ENCODE data around the gene TARBP1.

DNA sequence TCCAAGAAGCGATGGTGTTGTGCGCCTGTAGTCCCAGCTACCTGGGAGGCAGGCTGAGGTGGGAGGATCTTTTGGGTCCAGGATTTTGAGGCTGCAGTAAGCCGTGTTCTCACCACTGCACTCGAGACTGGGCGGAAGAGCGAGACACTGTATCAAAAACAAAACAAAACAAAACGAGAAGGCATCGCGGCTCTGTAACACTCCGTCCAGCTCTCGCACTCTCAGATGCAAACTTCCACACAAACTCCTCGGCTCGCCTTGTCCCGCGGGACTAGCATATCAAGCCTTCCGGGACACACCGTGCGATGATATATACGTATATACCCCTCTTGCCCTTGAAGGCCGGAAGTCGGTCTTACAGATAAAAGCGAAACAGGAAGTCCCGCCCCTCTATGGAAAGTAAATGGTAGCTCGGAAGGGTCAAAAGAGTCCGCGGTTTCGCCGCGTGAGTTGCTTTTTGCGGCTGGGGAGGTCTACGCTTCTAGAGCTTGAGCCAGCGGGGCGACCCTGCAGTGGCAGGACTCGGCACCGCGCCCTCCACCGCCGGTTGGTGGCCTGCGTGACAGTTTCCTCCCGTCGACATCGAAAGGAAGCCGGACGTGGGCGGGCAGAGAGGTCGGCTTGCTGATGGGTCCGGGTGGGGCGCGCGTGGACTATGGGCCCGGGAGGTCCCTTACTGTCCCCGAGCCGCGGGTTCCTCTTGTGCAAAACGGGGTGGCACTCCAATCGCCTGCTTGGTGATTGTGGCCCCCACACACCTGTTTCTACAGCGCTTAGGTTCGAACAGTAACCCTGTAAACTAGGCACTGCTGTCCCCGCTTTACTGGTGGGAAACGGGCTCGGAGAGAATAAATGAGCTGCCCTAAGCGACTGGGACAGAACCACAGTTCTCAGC is 105.7 kb downstream of the TARBP1 start, which contains the start of gene COA6:
- TF ChIP-seq, protein P1, sequence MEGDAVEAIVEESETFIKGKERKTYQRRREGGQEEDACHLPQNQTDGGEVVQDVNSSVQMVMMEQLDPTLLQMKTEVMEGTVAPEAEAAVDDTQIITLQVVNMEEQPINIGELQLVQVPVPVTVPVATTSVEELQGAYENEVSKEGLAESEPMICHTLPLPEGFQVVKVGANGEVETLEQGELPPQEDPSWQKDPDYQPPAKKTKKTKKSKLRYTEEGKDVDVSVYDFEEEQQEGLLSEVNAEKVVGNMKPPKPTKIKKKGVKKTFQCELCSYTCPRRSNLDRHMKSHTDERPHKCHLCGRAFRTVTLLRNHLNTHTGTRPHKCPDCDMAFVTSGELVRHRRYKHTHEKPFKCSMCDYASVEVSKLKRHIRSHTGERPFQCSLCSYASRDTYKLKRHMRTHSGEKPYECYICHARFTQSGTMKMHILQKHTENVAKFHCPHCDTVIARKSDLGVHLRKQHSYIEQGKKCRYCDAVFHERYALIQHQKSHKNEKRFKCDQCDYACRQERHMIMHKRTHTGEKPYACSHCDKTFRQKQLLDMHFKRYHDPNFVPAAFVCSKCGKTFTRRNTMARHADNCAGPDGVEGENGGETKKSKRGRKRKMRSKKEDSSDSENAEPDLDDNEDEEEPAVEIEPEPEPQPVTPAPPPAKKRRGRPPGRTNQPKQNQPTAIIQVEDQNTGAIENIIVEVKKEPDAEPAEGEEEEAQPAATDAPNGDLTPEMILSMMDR (IDR thresholded peaks at IDR 0.05 in 4 of 5, conservative IDR thresholded peaks at IDR 0.05 in 1 of 5), result peak in 1 of 5 experiments; percentile 53
- TF ChIP-seq POLR2A (IDR thresholded peaks at IDR 0.05), result peak; percentile 85 to 89

Measured in gastrocnemius medialis (tissue), 4 donors.